Peyer's patch (tissue), 4 donors: ENCODE data around the gene TNIK. TPM values are rescaled to one million over a fixed set of nuclear protein-coding genes. Genes with fewer than 3 reads are reported as not detected.

Source experiments
- DNase-seq, 3 donors: peaks; one replicate each; pipeline ENCODE4 v3.0.0-alpha.2; 2017 to 2019
- H3K27ac ChIP-seq, 4 donors: fragments of 200-600 bp; sonication (generic); one replicate each; pipeline ENCODE4 v1.5.1; 2016 to 2019
- H3K27me3 ChIP-seq, 2 donors: fragments of 200-600 bp; sonication (generic); one replicate each; pipeline ENCODE4 v1.5.1; 2019
- H3K36me3 ChIP-seq, 3 donors: fragments of 200-600 bp; sonication (generic); one replicate each; pipeline ENCODE4 v1.5.1; 2016 to 2019
- H3K4me1 ChIP-seq, 4 donors: fragments of 200-600 bp; sonication (generic); one replicate each; pipeline ENCODE4 v1.5.1; 2016 to 2019
- H3K4me3 ChIP-seq, 4 donors: fragments of 200-600 bp; sonication (generic); 1 replicate in 3 of 4; 2 replicates in 1 of 4; pipeline ENCODE4 v1.5.1; 2016 to 2019; ENCODE audit warnings: mild to moderate bottlenecking in 1 of 4
- H3K9me3 ChIP-seq, 4 donors: fragments of 200-600 bp; sonication (generic); one replicate each; pipeline ENCODE4 v1.5.1; 2016 to 2019; ENCODE audit warnings: mild to moderate bottlenecking in 1 of 4
- CTCF ChIP-seq, 6 experiments: fragments of 450-650 bp in 4 of 6; fragments of 200-600 bp in 2 of 6; sonication (generic) in 1 of 6; IDR thresholded peaks; one replicate each; pipeline ENCODE4 v1.5.1; 2017 to 2019; ENCODE audit warnings: antibody characterized with exemption in 6 of 6, mild to moderate bottlenecking in 3 of 6, moderate library complexity in 1 of 6
- POLR2A ChIP-seq, 2 donors: fragments of 450-650 bp; IDR thresholded peaks; one replicate each; pipeline ENCODE4 v1.5.1; 2017; ENCODE audit warnings: antibody characterized with exemption in 2 of 2, mild to moderate bottlenecking in 2 of 2, moderate library complexity in 2 of 2
- total RNA-seq, 4 donors: library from RNA; depleted of rRNA; stranded (reverse); fragments of >200 nt; gene quantifications; one replicate each; pipeline ENCODE4 v1.1.0, GENCODE V29; 2016

The TNIK gene
- total RNA-seq, 4 donors from 2014 or later = 37.1 to 84.8 (median 74.4) TPM

GRCh38 chr3:171285287-171285686 is 174.9 kb downstream of the TNIK start:
- peaks cover 0 to 8% (median 0%) of the 10 kb centered on the region in 4 donors for H3K4me1 ChIP-seq
- H3K36me3 ChIP-seq = no peaks in the 10 kb centered on the region
- H3K4me3 ChIP-seq = no peak overlapping the region
- DNase-seq = no peak
- no peaks in the 10 kb centered on the region for H3K27me3 ChIP-seq
- H3K27ac ChIP-seq = peak overlapping the region in 1 of 4 donors; percentile 55
- no peaks in the 10 kb centered on the region for H3K9me3 ChIP-seq
- no peak for TF ChIP-seq POLR2A (IDR thresholded peaks at IDR 0.05)
- TF ChIP-seq CTCF (IDR thresholded peaks at IDR 0.05) = no peak

- Histone ChIP-seq H3K36me3 (no peaks in the 10 kb centered on the region), H3K27ac (peak overlapping the region in 1 of 4 donors; percentile 70), H3K9me3 (no peaks in the 10 kb centered on the region), H3K4me1 (peaks cover 0 to 8% (median 0%) of the 10 kb centered on the region in 4 donors), H3K4me3 (no peak overlapping the region), H3K27me3 (no peaks in the 10 kb centered on the region)
- TF ChIP-seq CTCF (IDR thresholded peaks at IDR 0.05) (no peak), POLR2A (IDR thresholded peaks at IDR 0.05) (no peak)
- DNase-seq = no peak
Measured at GRCh38 chr3:171284308-171285075, 175.7 kb downstream of the TNIK start.

GRCh38 chr3:171283848-171284222 is 176.4 kb downstream of the TNIK start:
- H3K4me1 ChIP-seq = peaks cover 0 to 8% (median 0%) of the 10 kb centered on the region in 4 donors
- TF ChIP-seq POLR2A (IDR thresholded peaks at IDR 0.05) = no peak
- TF ChIP-seq CTCF (IDR thresholded peaks at IDR 0.05) = no peak
- no peaks in the 10 kb centered on the region for H3K36me3 ChIP-seq
- peak overlapping the region; percentile 2 to 70 (median 14) for H3K27ac ChIP-seq
- no peaks in the 10 kb centered on the region for H3K27me3 ChIP-seq
- no peak overlapping the region for H3K4me3 ChIP-seq
- H3K9me3 ChIP-seq = no peaks in the 10 kb centered on the region
- DNase-seq = no peak

- H3K27ac ChIP-seq = peak overlapping the region; percentile 2 to 70 (median 14)
Measured at GRCh38 chr3:171283183-171283847, 176.9 kb downstream of the TNIK start.

GRCh38 chr3:171282041-171282440 is 178.2 kb downstream of the TNIK start:
- Histone ChIP-seq H3K36me3 (no peaks in the 10 kb centered on the region), H3K27me3 (no peaks in the 10 kb centered on the region), H3K9me3 (no peaks in the 10 kb centered on the region), H3K4me1 (peaks cover 0 to 5% (median 0%) of the 10 kb centered on the region in 4 donors), H3K27ac (peak overlapping the region in 1 of 4 donors; percentile 70), H3K4me3 (no peak overlapping the region)
- DNase-seq = no peak
- no peak for TF ChIP-seq CTCF (IDR thresholded peaks at IDR 0.05)
- TF ChIP-seq POLR2A (IDR thresholded peaks at IDR 0.05) = no peak

More at GRCh38 chr3:171283183-171283847, 176.9 kb downstream of the TNIK start:
- DNase-seq = no peak
- Histone ChIP-seq H3K4me1 (peaks cover 0 to 8% (median 0%) of the 10 kb centered on the region in 4 donors), H3K36me3 (no peaks in the 10 kb centered on the region), H3K27me3 (no peaks in the 10 kb centered on the region), H3K9me3 (no peaks in the 10 kb centered on the region), H3K4me3 (no peak overlapping the region)
- TF ChIP-seq POLR2A (IDR thresholded peaks at IDR 0.05) = no peak
- TF ChIP-seq CTCF (IDR thresholded peaks at IDR 0.05) = no peak
